ENCODE measurements around the gene PRSS2.
"Not testable (repeated sequence)": the region's sequence is repeated elsewhere in the genome, so short reads cannot be mapped to it uniquely, and the experiment has no call there.

Gene PRSS2

GRCh38 chr7:142770661-142771352, at the start of gene PRSS2:
Gene PRSS2, plus strand, starts transcription at chr7:142770970. Its CDS starts 13 bp downstream, at chr7:142770983.
- DNase-seq, result no peak

GRCh38 chr7:142720986-142721385, 49.8 kb upstream of the PRSS2 start:
- DNase-seq, result no peak

GRCh38 chr7:142722248-142722794, 48.4 kb upstream of the PRSS2 start:
- no peak for DNase-seq

GRCh38 chr7:142733271-142733670, 37.5 kb upstream of the PRSS2 start:
- DNase-seq, result no peak

- DNase-seq, result no peak
These were observed 30.8 kb upstream of the PRSS2 start for GRCh38 chr7:142739923-142740492.

- no peak for DNase-seq
These were observed 30.0 kb upstream of the PRSS2 start for GRCh38 chr7:142740786-142741185.

GRCh38 chr7:142741932-142742331, 28.8 kb upstream of the PRSS2 start:
- not testable (repeated sequence) for DNase-seq

- no peak for DNase-seq
These were observed 25.6 kb upstream of the PRSS2 start for GRCh38 chr7:142745091-142745635.

- DNase-seq, result no peak
These were observed 25.0 kb upstream of the PRSS2 start for GRCh38 chr7:142745745-142746144.

GRCh38 chr7:142746264-142746663, 24.5 kb upstream of the PRSS2 start:
- DNase-seq, result no peak

GRCh38 chr7:142748410-142748809, 22.4 kb upstream of the PRSS2 start:
- not testable (repeated sequence) for DNase-seq

GRCh38 chr7:142749218-142749993, 21.4 kb upstream of the PRSS2 start, which contains the start of gene PRSS1:
Gene PRSS1, plus strand, starts transcription at chr7:142749472. Its CDS starts 13 bp downstream, at chr7:142749485.
- DNase-seq, result no peak

GRCh38 chr7:142750321-142750938, 20.3 kb upstream of the PRSS2 start:
- no peak for DNase-seq

- DNase-seq, result not testable (repeated sequence)
These were observed 19.1 kb upstream of the PRSS2 start for GRCh38 chr7:142751526-142752175.

- no peak for DNase-seq
These were observed 18.2 kb upstream of the PRSS2 start for GRCh38 chr7:142752376-142753225.

GRCh38 chr7:142753366-142753765, 17.4 kb upstream of the PRSS2 start:
- no peak for DNase-seq

GRCh38 chr7:142753925-142754491, 16.8 kb upstream of the PRSS2 start:
- DNase-seq, result not testable (repeated sequence)

GRCh38 chr7:142754681-142755575, 15.8 kb upstream of the PRSS2 start:
- no peak for DNase-seq

- not testable (repeated sequence) for DNase-seq
These were observed 12.5 kb upstream of the PRSS2 start for GRCh38 chr7:142758312-142758711.

- no peak for DNase-seq
These were observed 11.3 kb upstream of the PRSS2 start for GRCh38 chr7:142759433-142759832.
